Measurements from ENCODE around the gene TMEM120A. TPM values are rescaled to one million over a fixed set of nuclear protein-coding genes. Genes with fewer than 3 reads are reported as not detected.

Gene TMEM120A
- polyA plus RNA-seq, 3 donors, result 65.5 to 79.9 (median 76.1) TPM

GRCh38 chr7:75981203-75981452, 13.3 kb downstream of the TMEM120A start:
- H3K36me3 Mint-ChIP-seq, result peaks cover 48 to 77% of the 10 kb centered on the region in 2 donors
- WGBS (ENCODE audit: insufficient coverage), result 98% methylated on average over 10 of the region's 12 CpGs
- no peak overlapping the region for H3K4me2 ChIP-seq (replicated peaks; ENCODE audit: extremely low read depth, low read length, poor library complexity, severe bottlenecking)
- no peak overlapping the region for H3K27ac ChIP-seq (ENCODE audit: low read depth in 1 of 2, low read length in 2 of 2)
- no peak overlapping the region for H3K9ac ChIP-seq (ENCODE audit: insufficient read depth, low read length, poor library complexity, severe bottlenecking)
- peaks cover 0 to 2% (median 0%) of the 10 kb centered on the region in 7 donors for H3K9me3 Mint-ChIP-seq
- peak overlapping the region in 1 of 7 donors; percentile 57 for H3K27ac Mint-ChIP-seq
- H3K27me3 Mint-ChIP-seq (ENCODE audit: low read depth in 3 of 3), result no peaks in the 10 kb centered on the region
- no peaks in the 10 kb centered on the region for H3K4me1 Mint-ChIP-seq
- no peak overlapping the region for H2AFZ ChIP-seq (ENCODE audit: insufficient read depth, low read depth, low read length, poor library complexity, severe bottlenecking)
- no peak overlapping the region for H3K4me3 ChIP-seq (replicated peaks in 1 of 3; ENCODE audit: low read depth in 2 of 3, low read length in 3 of 3)
- H3K4me3 Mint-ChIP-seq, result no peak overlapping the region
- no peaks in the 10 kb centered on the region for H3K9me3 ChIP-seq (replicated peaks in 1 of 2; ENCODE audit: control insufficient read depth in 1 of 2, insufficient read depth in 1 of 2, low read length in 2 of 2)
- no peaks in the 10 kb centered on the region for H3K4me1 ChIP-seq (ENCODE audit: control insufficient read depth in 1 of 2, insufficient read depth in 2 of 2, low read length in 2 of 2)
- DNase-seq, result no peak
- no peaks in the 10 kb centered on the region for H3K27me3 ChIP-seq (ENCODE audit: control insufficient read depth in 2 of 2, insufficient read depth in 2 of 2, low read length in 2 of 2)
- no peak for TF ChIP-seq CTCF (IDR thresholded peaks at IDR 0.05)
- H4K20me1 ChIP-seq (ENCODE audit: insufficient read depth, low read length), result peaks cover 31% of the 10 kb centered on the region
- H3K79me2 ChIP-seq (ENCODE audit: insufficient read depth, low read length), result no peaks in the 10 kb centered on the region
- intact Hi-C loops (cut with micrococcal nuclease), result no loop called here
- H3K36me3 ChIP-seq (replicated peaks in 1 of 2; ENCODE audit: control insufficient read depth in 1 of 2, insufficient read depth in 2 of 2, low read length in 2 of 2), result peaks cover 70 to 88% of the 10 kb centered on the region in 2 donors

- H3K4me1 Mint-ChIP-seq, result no peaks in the 10 kb centered on the region
- H3K36me3 Mint-ChIP-seq, result peaks cover 44 to 77% of the 10 kb centered on the region in 2 donors
- Histone ChIP-seq H3K4me2 (replicated peaks; ENCODE audit: extremely low read depth, low read length, poor library complexity, severe bottlenecking) (no peak overlapping the region), H3K36me3 (replicated peaks in 1 of 2; ENCODE audit: control insufficient read depth in 1 of 2, insufficient read depth in 2 of 2, low read length in 2 of 2) (peaks cover 65 to 83% of the 10 kb centered on the region in 2 donors), H3K27ac (ENCODE audit: low read depth in 1 of 2, low read length in 2 of 2) (no peak overlapping the region), H2AFZ (ENCODE audit: insufficient read depth, low read depth, low read length, poor library complexity, severe bottlenecking) (no peak overlapping the region), H3K79me2 (ENCODE audit: insufficient read depth, low read length) (no peaks in the 10 kb centered on the region), H3K9ac (ENCODE audit: insufficient read depth, low read length, poor library complexity, severe bottlenecking) (no peak overlapping the region), H3K9me3 (replicated peaks in 1 of 2; ENCODE audit: control insufficient read depth in 1 of 2, insufficient read depth in 1 of 2, low read length in 2 of 2) (no peaks in the 10 kb centered on the region), H3K4me1 (ENCODE audit: control insufficient read depth in 1 of 2, insufficient read depth in 2 of 2, low read length in 2 of 2) (no peaks in the 10 kb centered on the region), H3K4me3 (replicated peaks in 1 of 3; ENCODE audit: low read depth in 2 of 3, low read length in 3 of 3) (no peak overlapping the region), H3K27me3 (ENCODE audit: control insufficient read depth in 2 of 2, insufficient read depth in 2 of 2, low read length in 2 of 2) (no peaks in the 10 kb centered on the region), H4K20me1 (ENCODE audit: insufficient read depth, low read length) (peaks cover 27% of the 10 kb centered on the region)
- intact Hi-C loops (cut with micrococcal nuclease), result no loop called here
- no peak for DNase-seq
- H3K4me3 Mint-ChIP-seq, result no peak overlapping the region
- peak overlapping the region in 3 of 7 donors; percentile 8 to 79 (median 20) for H3K27ac Mint-ChIP-seq
- no peak for TF ChIP-seq CTCF (IDR thresholded peaks at IDR 0.05)
- WGBS (ENCODE audit: insufficient coverage), result 96% methylated on average over 27 of the region's 29 CpGs
- peaks cover 0 to 2% (median 0%) of the 10 kb centered on the region in 7 donors for H3K9me3 Mint-ChIP-seq
- H3K27me3 Mint-ChIP-seq (ENCODE audit: low read depth in 3 of 3), result no peaks in the 10 kb centered on the region
Observed at GRCh38 chr7:75980430-75981202, 13.8 kb downstream of the TMEM120A start.

Data from CD14-positive monocyte (primary cell).